ENCODE measurements around the gene TNRC18.
"Not testable (repeated sequence)": the region's sequence is repeated elsewhere in the genome, so short reads cannot be mapped to it uniquely, and the experiment has no call there.

TNRC18 gene

DNA sequence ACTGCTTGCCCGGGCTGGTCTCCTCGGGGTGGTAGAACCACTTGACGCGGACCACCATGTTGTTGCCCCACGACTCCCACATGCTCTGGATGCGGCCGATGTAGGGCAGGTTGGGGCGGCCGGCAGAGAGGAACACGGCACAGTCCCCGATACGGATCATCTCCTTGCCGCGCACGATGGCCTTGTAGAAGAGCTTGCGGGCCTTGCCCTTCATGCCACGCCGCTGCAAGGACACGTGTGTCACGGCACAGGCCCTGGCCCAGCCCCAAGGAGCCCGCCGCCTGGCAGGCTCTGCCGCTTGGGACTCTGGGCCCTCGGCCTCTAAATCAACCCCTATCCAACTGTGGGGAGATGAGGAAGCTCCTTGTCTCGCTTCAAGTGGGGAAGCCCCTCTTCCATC is 114.5 kb downstream of the TNRC18 start:
- no CpG with 5 or more reads among the region's 25 CpGs for WGBS (ENCODE audit: extremely low coverage, insufficient coverage, low lambda C conversion rate)
- Histone ChIP-seq H3K36me3 (ENCODE audit: control insufficient read depth, insufficient read depth, low read length) (peaks cover 2% of the 10 kb centered on the region), H3K79me1 (ENCODE audit: low read length) (no peaks in the 10 kb centered on the region), H4K5ac (ENCODE audit: low read length) (no peak overlapping the region), H2AK5ac (ENCODE audit: low read length) (no peak overlapping the region), H2BK15ac (replicated peaks; ENCODE audit: low read depth) (no peak overlapping the region), H3K79me2 (ENCODE audit: control insufficient read depth, insufficient read depth, low read length) (no peaks in the 10 kb centered on the region), H3K9ac (ENCODE audit: low read length) (no peak overlapping the region), H3K18ac (ENCODE audit: low read length) (no peak overlapping the region), H2BK5ac (ENCODE audit: low read length) (no peak overlapping the region), H3K4ac (ENCODE audit: low read depth, low read length) (no peak overlapping the region), H3K27ac (ENCODE audit: low read depth, low read length) (no peak overlapping the region), H3K4me2 (ENCODE audit: low read length) (no peak overlapping the region), H2BK120ac (ENCODE audit: low read depth, low read length) (no peak overlapping the region), H4K8ac (ENCODE audit: low read depth, low read length) (no peak overlapping the region), H3K27me3 (ENCODE audit: insufficient read depth, low read length, poor library complexity) (no peaks in the 10 kb centered on the region), H3K4me1 (ENCODE audit: control insufficient read depth, low read depth, low read length) (no peaks in the 10 kb centered on the region), H3K4me3 (ENCODE audit: low read length) (no peak overlapping the region), H3K56ac (ENCODE audit: low read length) (no peak overlapping the region), H3K23ac (ENCODE audit: low read length) (no peak overlapping the region)
- no peak for DNase-seq

DNA sequence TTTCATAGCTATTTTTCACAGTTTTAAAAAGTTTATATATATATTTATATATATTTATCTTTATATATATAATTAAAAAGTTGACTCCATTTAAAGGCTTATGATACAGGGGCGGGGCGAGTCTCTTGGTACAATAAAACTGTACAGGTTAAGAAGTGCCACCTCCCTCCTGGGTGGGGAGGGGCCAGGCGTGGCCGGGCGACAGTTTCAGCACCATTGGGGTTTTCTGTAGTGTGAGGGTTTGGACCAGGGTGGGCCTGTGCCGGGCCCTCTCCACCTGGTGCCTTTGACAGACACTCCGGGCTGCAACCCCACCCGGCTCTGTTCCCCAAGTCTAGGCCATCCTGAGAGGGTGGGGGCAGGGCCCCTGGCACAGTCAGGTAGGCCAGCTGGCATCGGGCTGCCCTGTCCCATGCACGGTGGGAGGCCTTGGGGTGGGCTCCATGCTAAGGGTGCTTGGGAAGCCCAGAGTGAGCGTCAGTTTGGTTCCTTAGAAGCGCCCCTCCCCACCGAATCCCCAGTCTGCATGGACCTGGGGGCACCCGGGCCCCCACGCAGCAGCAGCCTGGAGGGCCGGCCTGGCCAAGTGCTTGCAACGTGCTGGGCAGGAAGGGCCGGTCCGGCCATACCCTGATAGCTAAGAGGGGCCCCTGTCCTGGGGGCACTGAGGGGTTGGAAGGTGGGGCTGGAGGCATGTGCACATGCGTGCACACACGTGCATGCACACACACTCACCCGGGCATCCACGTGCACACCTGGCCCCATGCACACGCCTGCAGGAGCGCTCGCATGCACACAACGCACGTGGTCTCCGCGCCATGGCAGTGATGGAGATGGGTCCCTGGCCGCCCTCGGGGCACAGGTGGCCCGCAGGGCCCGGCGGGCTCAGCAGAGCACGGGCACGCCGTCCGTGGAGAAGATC is 116.2 kb downstream of the TNRC18 start:
- H3K4me2 ChIP-seq (ENCODE audit: low read length); H3K4me3 ChIP-seq (ENCODE audit: low read length); H4K5ac ChIP-seq (ENCODE audit: low read length); H3K18ac ChIP-seq (ENCODE audit: low read length); DNase-seq; H3K9ac ChIP-seq (ENCODE audit: low read length); H3K79me1 ChIP-seq (ENCODE audit: low read length); H2BK15ac ChIP-seq (replicated peaks; ENCODE audit: low read depth); H2BK5ac ChIP-seq (ENCODE audit: low read length); H4K8ac ChIP-seq (ENCODE audit: low read depth, low read length); H3K56ac ChIP-seq (ENCODE audit: low read length); H3K36me3 ChIP-seq (ENCODE audit: control insufficient read depth, insufficient read depth, low read length); H3K27me3 ChIP-seq (ENCODE audit: insufficient read depth, low read length, poor library complexity); H3K79me2 ChIP-seq (ENCODE audit: control insufficient read depth, insufficient read depth, low read length); H2BK120ac ChIP-seq (ENCODE audit: low read depth, low read length); H3K23ac ChIP-seq (ENCODE audit: low read length); H3K4ac ChIP-seq (ENCODE audit: low read depth, low read length); H2AK5ac ChIP-seq (ENCODE audit: low read length); H3K4me1 ChIP-seq (ENCODE audit: control insufficient read depth, low read depth, low read length); H3K27ac ChIP-seq (ENCODE audit: low read depth, low read length): not testable (repeated sequence)
- no CpG with 5 or more reads among the region's 39 CpGs for WGBS (ENCODE audit: extremely low coverage, insufficient coverage, low lambda C conversion rate)

DNA sequence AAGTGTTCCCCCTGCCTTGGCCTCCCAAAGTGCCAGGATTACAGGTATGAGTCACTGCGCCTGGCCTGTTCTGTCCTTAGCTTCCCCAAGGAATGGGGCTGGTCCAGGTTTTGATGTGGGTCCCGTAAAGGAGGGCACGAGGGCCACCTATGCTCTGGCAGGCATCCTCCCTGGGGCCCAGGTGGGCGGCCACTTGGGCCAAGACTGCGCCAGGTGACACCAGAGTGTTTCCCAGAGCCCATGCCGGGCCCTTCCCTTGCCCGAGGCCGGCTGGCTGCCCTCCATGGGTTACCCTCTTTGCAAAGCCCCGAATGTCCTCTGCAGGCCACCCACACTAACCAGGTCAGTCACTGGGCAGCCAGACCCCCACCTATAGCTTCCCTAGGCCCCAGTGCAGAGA is 118.6 kb downstream of the TNRC18 start:
- H3K27ac ChIP-seq (ENCODE audit: low read depth, low read length); H2BK5ac ChIP-seq (ENCODE audit: low read length); H2AK5ac ChIP-seq (ENCODE audit: low read length); H3K4me3 ChIP-seq (ENCODE audit: low read length); H3K4me2 ChIP-seq (ENCODE audit: low read length); H3K18ac ChIP-seq (ENCODE audit: low read length); H3K36me3 ChIP-seq (ENCODE audit: control insufficient read depth, insufficient read depth, low read length); H2BK15ac ChIP-seq (replicated peaks; ENCODE audit: low read depth); DNase-seq; H3K9ac ChIP-seq (ENCODE audit: low read length); H4K8ac ChIP-seq (ENCODE audit: low read depth, low read length); H3K79me1 ChIP-seq (ENCODE audit: low read length); H2BK120ac ChIP-seq (ENCODE audit: low read depth, low read length); H4K5ac ChIP-seq (ENCODE audit: low read length); H3K4ac ChIP-seq (ENCODE audit: low read depth, low read length); H3K56ac ChIP-seq (ENCODE audit: low read length); H3K79me2 ChIP-seq (ENCODE audit: control insufficient read depth, insufficient read depth, low read length); H3K23ac ChIP-seq (ENCODE audit: low read length); H3K4me1 ChIP-seq (ENCODE audit: control insufficient read depth, low read depth, low read length); H3K27me3 ChIP-seq (ENCODE audit: insufficient read depth, low read length, poor library complexity): not testable (repeated sequence)
- no CpG with 5 or more reads among the region's 9 CpGs for WGBS (ENCODE audit: extremely low coverage, insufficient coverage, low lambda C conversion rate)

DNA sequence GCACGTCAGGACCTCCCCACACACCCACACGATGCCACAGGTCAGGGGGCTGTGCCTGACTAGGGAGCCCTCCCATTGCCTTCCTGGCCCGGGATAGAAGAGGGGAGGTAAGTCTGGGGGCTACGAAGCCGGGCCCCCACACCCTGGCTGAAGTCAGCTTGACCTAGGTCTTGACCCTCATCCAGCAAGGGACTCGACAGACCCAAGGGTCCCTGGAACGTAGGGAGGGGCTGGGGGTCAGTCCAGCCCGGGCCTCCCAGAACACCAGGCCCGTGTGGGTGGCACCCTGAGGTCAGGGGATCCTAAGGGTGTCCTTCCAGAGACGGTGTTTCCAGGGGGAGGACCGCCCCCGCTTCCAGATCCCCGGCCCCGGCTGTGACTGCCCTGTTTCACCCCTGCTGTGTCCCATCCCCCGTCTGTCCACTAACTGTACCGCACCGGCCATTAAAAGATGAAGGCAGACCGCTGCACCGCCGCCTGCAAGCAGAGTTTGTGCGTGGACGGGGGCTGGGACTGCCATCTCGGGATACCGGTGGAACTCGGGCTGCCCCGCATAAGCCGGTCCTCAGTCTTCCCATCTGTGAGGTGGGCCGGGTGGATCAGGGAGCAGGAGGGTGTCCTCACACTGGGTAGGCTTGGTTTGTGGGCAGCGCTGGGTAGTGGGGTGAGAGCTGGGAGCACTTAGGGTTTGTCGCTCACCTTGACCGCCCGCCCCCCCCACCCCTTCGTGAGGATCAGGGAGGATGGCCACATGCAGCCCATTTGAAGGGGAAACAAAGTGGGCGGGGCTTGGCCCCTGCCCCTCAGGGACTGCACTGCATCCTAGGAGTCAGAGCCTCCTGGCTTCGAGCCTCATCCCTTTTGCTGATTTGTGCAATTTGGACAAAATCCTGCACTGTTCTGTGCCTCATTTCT is 119.8 kb downstream of the TNRC18 start:
- Histone ChIP-seq H3K18ac (ENCODE audit: low read length) (no peak overlapping the region), H2BK120ac (ENCODE audit: low read depth, low read length) (no peak overlapping the region), H4K5ac (ENCODE audit: low read length) (no peak overlapping the region), H3K56ac (ENCODE audit: low read length) (no peak overlapping the region), H4K8ac (ENCODE audit: low read depth, low read length) (no peak overlapping the region), H3K9ac (ENCODE audit: low read length) (no peak overlapping the region), H3K4me2 (ENCODE audit: low read length) (no peak overlapping the region), H3K27ac (ENCODE audit: low read depth, low read length) (no peak overlapping the region), H3K79me1 (ENCODE audit: low read length) (no peaks in the 10 kb centered on the region), H3K4me1 (ENCODE audit: control insufficient read depth, low read depth, low read length) (no peaks in the 10 kb centered on the region), H3K27me3 (ENCODE audit: insufficient read depth, low read length, poor library complexity) (no peaks in the 10 kb centered on the region), H2BK15ac (replicated peaks; ENCODE audit: low read depth) (no peak overlapping the region), H2BK5ac (ENCODE audit: low read length) (no peak overlapping the region), H2AK5ac (ENCODE audit: low read length) (no peak overlapping the region), H3K36me3 (ENCODE audit: control insufficient read depth, insufficient read depth, low read length) (no peaks in the 10 kb centered on the region), H3K23ac (ENCODE audit: low read length) (no peak overlapping the region), H3K4me3 (ENCODE audit: low read length) (no peak overlapping the region), H3K79me2 (ENCODE audit: control insufficient read depth, insufficient read depth, low read length) (no peaks in the 10 kb centered on the region), H3K4ac (ENCODE audit: low read depth, low read length) (no peak overlapping the region)
- DNase-seq: no peak
- no CpG with 5 or more reads among the region's 35 CpGs for WGBS (ENCODE audit: extremely low coverage, insufficient coverage, low lambda C conversion rate)

DNA sequence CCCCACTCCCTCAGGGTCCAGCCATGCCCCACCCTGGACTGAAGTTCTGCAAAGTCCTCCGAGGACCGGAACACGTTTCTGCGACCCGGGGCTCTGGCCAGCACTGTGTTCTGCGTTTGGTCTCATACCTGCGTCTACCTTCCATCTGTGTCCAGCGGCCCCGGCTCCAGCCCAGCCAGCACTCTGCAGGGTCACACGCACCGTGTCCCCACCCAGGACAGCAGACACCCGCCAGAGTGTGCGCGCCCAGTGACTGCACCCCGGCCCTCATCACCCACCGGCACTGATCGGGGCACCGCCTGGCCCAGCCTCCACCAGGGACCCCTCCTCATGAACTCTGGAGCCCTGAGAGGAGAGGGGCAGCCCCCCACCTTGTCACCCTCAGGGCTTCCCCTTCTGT is 120.6 kb downstream of the TNRC18 start:
- Histone ChIP-seq H3K27ac (ENCODE audit: low read depth, low read length) (no peak overlapping the region), H3K36me3 (ENCODE audit: control insufficient read depth, insufficient read depth, low read length) (no peaks in the 10 kb centered on the region), H3K4ac (ENCODE audit: low read depth, low read length) (no peak overlapping the region)

More for the DNA sequence above, 120.6 kb downstream of the TNRC18 start:
- no peak for DNase-seq
- no CpG with 5 or more reads among the region's 18 CpGs for WGBS (ENCODE audit: extremely low coverage, insufficient coverage, low lambda C conversion rate)
- Histone ChIP-seq H3K9ac (ENCODE audit: low read length) (no peak overlapping the region), H3K27me3 (ENCODE audit: insufficient read depth, low read length, poor library complexity) (no peaks in the 10 kb centered on the region), H3K56ac (ENCODE audit: low read length) (no peak overlapping the region), H3K4me1 (ENCODE audit: control insufficient read depth, low read depth, low read length) (no peaks in the 10 kb centered on the region), H3K4me2 (ENCODE audit: low read length) (no peak overlapping the region), H2BK15ac (replicated peaks; ENCODE audit: low read depth) (no peak overlapping the region), H2BK120ac (ENCODE audit: low read depth, low read length) (no peak overlapping the region), H3K79me1 (ENCODE audit: low read length) (no peaks in the 10 kb centered on the region), H4K8ac (ENCODE audit: low read depth, low read length) (no peak overlapping the region), H3K23ac (ENCODE audit: low read length) (no peak overlapping the region), H3K4me3 (ENCODE audit: low read length) (no peak overlapping the region), H4K5ac (ENCODE audit: low read length) (no peak overlapping the region), H3K18ac (ENCODE audit: low read length) (no peak overlapping the region), H2AK5ac (ENCODE audit: low read length) (no peak overlapping the region), H3K79me2 (ENCODE audit: control insufficient read depth, insufficient read depth, low read length) (no peaks in the 10 kb centered on the region), H2BK5ac (ENCODE audit: low read length) (no peak overlapping the region)
